Measurements from ENCODE around the gene ZNF652.

ZNF652 gene

DNA sequence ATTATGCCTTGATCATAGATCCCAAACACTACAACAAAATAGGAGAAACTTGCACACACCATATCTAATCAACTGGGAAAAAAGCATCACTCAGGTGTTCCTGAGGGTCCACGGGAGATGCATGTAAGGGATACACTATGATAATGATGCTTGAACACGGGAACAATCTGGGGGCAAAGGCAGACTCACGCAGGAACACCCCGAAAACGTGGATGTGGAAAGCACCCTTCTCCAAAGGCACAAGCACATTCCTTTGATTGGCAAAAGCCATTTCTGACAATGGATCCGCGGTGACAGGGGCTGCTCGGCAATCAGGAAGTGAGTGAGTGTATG is 1.3 kb downstream of the ZNF652 start:
- no peaks in the 10 kb centered on the region for H3K27me3 ChIP-seq (replicated peaks)
- DNase-seq, result peak; percentile 32
- in situ Hi-C loops (cut with HindIII; ENCODE audit: low pct_ligation_motif_present, low sequenced_read_pairs), result no loop called here
- H3K4me3 ChIP-seq (ENCODE audit: low read depth, low read length), result peak overlapping the region; percentile 90
- no peak for TF ChIP-seq CTCF (IDR thresholded peaks at IDR 0.05; ENCODE audit: low read depth, low read length, missing control alignments)
- no peaks in the 10 kb centered on the region for H3K36me3 ChIP-seq (replicated peaks)
- H3K27ac ChIP-seq, result peak overlapping the region; percentile 39

GRCh38 chr17:49359990-49360795 is 1.9 kb downstream of the ZNF652 start:
- Histone ChIP-seq H3K27ac (peak overlapping the region; percentile 39), H3K36me3 (replicated peaks) (no peaks in the 10 kb centered on the region), H3K27me3 (replicated peaks) (no peaks in the 10 kb centered on the region), H3K4me3 (ENCODE audit: low read depth, low read length) (peak overlapping the region; percentile 90)
- in situ Hi-C loops (cut with HindIII; ENCODE audit: low pct_ligation_motif_present, low sequenced_read_pairs), result no loop called here
- TF ChIP-seq CTCF (IDR thresholded peaks at IDR 0.05; ENCODE audit: low read depth, low read length, missing control alignments), result no peak
- no peak for DNase-seq

DNA sequence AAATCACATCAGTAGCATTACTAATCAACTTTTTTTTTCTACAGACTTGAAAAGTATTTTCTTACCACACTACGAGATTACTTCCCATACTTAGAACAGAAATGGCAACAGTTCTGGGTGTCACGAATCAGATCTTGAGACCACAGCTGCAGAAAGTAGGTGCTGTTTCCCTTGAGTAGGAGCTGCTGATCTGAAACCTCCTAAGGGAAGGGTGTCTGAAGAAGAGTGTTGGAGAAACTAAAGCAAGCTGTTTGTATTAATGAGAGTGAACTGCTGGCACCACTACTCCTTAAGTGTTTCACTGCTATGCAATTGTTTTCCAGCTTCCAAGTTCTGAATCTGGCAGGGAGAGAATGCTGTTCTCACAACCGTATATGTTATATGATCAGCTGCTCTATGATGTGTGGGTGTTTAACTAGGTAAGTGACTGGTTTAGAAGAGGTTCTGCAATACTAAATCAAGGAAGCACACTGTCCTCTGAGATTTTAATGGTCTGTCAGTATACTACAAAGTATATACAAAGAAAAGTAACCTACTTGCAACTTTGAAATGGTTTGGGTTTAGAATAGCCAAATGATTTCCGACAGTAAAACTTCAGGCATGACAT is 3.3 kb downstream of the ZNF652 start:
- no peak overlapping the region for H3K4me3 ChIP-seq (ENCODE audit: low read depth, low read length)
- H3K27me3 ChIP-seq (replicated peaks), result no peaks in the 10 kb centered on the region
- DNase-seq, result no peak
- in situ Hi-C loops (cut with HindIII; ENCODE audit: low pct_ligation_motif_present, low sequenced_read_pairs), result no loop called here
- H3K36me3 ChIP-seq (replicated peaks), result no peaks in the 10 kb centered on the region
- H3K27ac ChIP-seq, result no peak overlapping the region
- TF ChIP-seq CTCF (IDR thresholded peaks at IDR 0.05; ENCODE audit: low read depth, low read length, missing control alignments), result no peak

- in situ Hi-C loops (cut with HindIII; ENCODE audit: low pct_ligation_motif_present, low sequenced_read_pairs), result no loop called here
These were observed 4.5 kb downstream of the ZNF652 start for GRCh38 chr17:49357516-49357915.

GRCh38 chr17:49356320-49356719 is 5.7 kb downstream of the ZNF652 start:
- DNase-seq, result no peak
- no peak for TF ChIP-seq CTCF (IDR thresholded peaks at IDR 0.05; ENCODE audit: low read depth, low read length, missing control alignments)
- no peaks in the 10 kb centered on the region for H3K27me3 ChIP-seq (replicated peaks)
- in situ Hi-C loops (cut with HindIII; ENCODE audit: low pct_ligation_motif_present, low sequenced_read_pairs), result no loop called here
- H3K36me3 ChIP-seq (replicated peaks), result no peaks in the 10 kb centered on the region
- no peak overlapping the region for H3K4me3 ChIP-seq (ENCODE audit: low read depth, low read length)
- H3K27ac ChIP-seq, result no peak overlapping the region

More at GRCh38 chr17:49357516-49357915, 4.5 kb downstream of the ZNF652 start:
- no peaks in the 10 kb centered on the region for H3K27me3 ChIP-seq (replicated peaks)
- no peak for TF ChIP-seq CTCF (IDR thresholded peaks at IDR 0.05; ENCODE audit: low read depth, low read length, missing control alignments)
- H3K36me3 ChIP-seq (replicated peaks), result no peaks in the 10 kb centered on the region
- no peak for DNase-seq
- H3K4me3 ChIP-seq (ENCODE audit: low read depth, low read length), result no peak overlapping the region
- no peak overlapping the region for H3K27ac ChIP-seq
